Measurements from ENCODE around the gene PIAS1. TPM values are rescaled to one million over a fixed set of nuclear protein-coding genes. Genes with fewer than 3 reads are reported as not detected.

The PIAS1 gene
- total RNA-seq, 1 experiment from 2014 or later = 29.7 TPM

- ChIA-PET CTCF (interaction anchor here (2.1 kb wide), 1 partner anchor 268 kb away, joined by 4 read pairs; no protein-coding TSS in a partner anchor), POLR2A (no interaction called here)
Measured at GRCh38 chr15:68130851-68131250, 76.7 kb downstream of the PIAS1 start.

GRCh38 chr15:68137096-68137495 lies 83.0 kb downstream of the PIAS1 start:
- POLR2A ChIA-PET = interaction anchor here (1.1 kb wide), 1 partner anchor 25 kb away, joined by 3 read pairs; no protein-coding TSS in a partner anchor
- Mint-ChIP-seq H3K27ac (no peak overlapping the region), H3K4me1 (peaks cover 8% of the 10 kb centered on the region), H3K36me3 (no peaks in the 10 kb centered on the region), H3K9me3 (no peaks in the 10 kb centered on the region), H3K4me3 (no peak overlapping the region), H3K27me3 (ENCODE audit: low read depth) (no peaks in the 10 kb centered on the region)
- no peak for DNase-seq (ENCODE audit: low spot score)
- CTCF ChIA-PET = interaction anchor here (0.7 to 1.0 kb wide), 3 partner anchors 11 to 274 kb away, joined by 3 read pairs; no protein-coding TSS in a partner anchor
- no peak for ATAC-seq
- TF ChIP-seq MLX (CRISPR knock-in tag; IDR thresholded peaks at IDR 0.05) = no peak
- TF ChIP-seq FOXJ3 (CRISPR knock-in tag; IDR thresholded peaks at IDR 0.05; ENCODE audit: borderline replicate concordance) = no peak
- no peak for TF ChIP-seq ZNF281 (CRISPR knock-in tag; IDR thresholded peaks at IDR 0.05)
- TF ChIP-seq HMGXB4 (CRISPR knock-in tag; IDR thresholded peaks at IDR 0.05) = no peak
- no peak for TF ChIP-seq ETV6 (CRISPR knock-in tag; IDR thresholded peaks at IDR 0.05)
- no peak for TF ChIP-seq ZSCAN18 (CRISPR knock-in tag; IDR thresholded peaks at IDR 0.05)
- TF ChIP-seq JAZF1 (CRISPR knock-in tag; IDR thresholded peaks at IDR 0.05) = no peak

More at GRCh38 chr15:68130851-68131250, 76.7 kb downstream of the PIAS1 start:
- Mint-ChIP-seq H3K36me3 (0 out of 2 replicates have a peak, but pooled peaks cover 2% of the 10 kb centered on the region), H3K27me3 (ENCODE audit: low read depth) (no peaks in the 10 kb centered on the region), H3K9me3 (no peaks in the 10 kb centered on the region), H3K4me1 (no peaks in the 10 kb centered on the region), H3K4me3 (no peak overlapping the region), H3K27ac (no peak overlapping the region)
- TF ChIP-seq ATF1 (CRISPR knock-in tag; IDR thresholded peaks at IDR 0.05) = no peak
- no peak for TF ChIP-seq NR1H2 (CRISPR knock-in tag; IDR thresholded peaks at IDR 0.05)
- TF ChIP-seq CDX4 (CRISPR knock-in tag; IDR thresholded peaks at IDR 0.05; ENCODE audit: borderline replicate concordance) = no peak
- TF ChIP-seq JUN (CRISPR knock-in tag; IDR thresholded peaks at IDR 0.05) = no peak
- no peak for TF ChIP-seq ZNF138 (CRISPR knock-in tag; conservative IDR thresholded peaks at IDR 0.05)
- no peak for TF ChIP-seq ARID4B (CRISPR knock-in tag; IDR thresholded peaks at IDR 0.05; ENCODE audit: borderline replicate concordance)
- TF ChIP-seq ZNF317 (CRISPR knock-in tag; IDR thresholded peaks at IDR 0.05; ENCODE audit: borderline replicate concordance, low read depth) = no peak
- no peak for TF ChIP-seq ZBTB21 (CRISPR knock-in tag; IDR thresholded peaks at IDR 0.05; ENCODE audit: borderline replicate concordance)
- TF ChIP-seq FOXK1 (CRISPR knock-in tag; IDR thresholded peaks at IDR 0.05) = no peak
- no peak for TF ChIP-seq ZNF671 (CRISPR knock-in tag; IDR thresholded peaks at IDR 0.05)
- TF ChIP-seq PREB (CRISPR knock-in tag; IDR thresholded peaks at IDR 0.05; ENCODE audit: borderline replicate concordance) = no peak
- TF ChIP-seq MYBL2 (CRISPR knock-in tag; IDR thresholded peaks at IDR 0.05) = no peak
- DNase-seq (ENCODE audit: low spot score) (no peak), ATAC-seq (no peak)

Measured in WTC11 (cell line).